Calu3 (cell line): Measurements from ENCODE around the gene ZNF689. TPM values are rescaled to one million over a fixed set of nuclear protein-coding genes. Genes with fewer than 3 reads are reported as not detected.
A peak's percentile ranks its signal among the peaks of the same experiment; 100 is the strongest.

Experiments
- BruUV-seq: library from RNA; stranded (reverse); fragments of 400-500 nt; replicated peaks from 2 replicates; lab custom pipeline; 2021; lab: Mats Ljungman, UMichigan
- CTCF ChIA-PET: fragments of 300-600 bp; sonication (Branson Sonifier 250); formaldehyde crosslinking; loops from one replicate; lab custom pipeline; 2022; ENCODE audit warnings: antibody characterized with exemption; lab: Charles Lee
- DNase-seq: peaks from one replicate; pipeline ENCODE4 v3.0.0; 2022
- H3K27ac Mint-ChIP-seq: one replicate; pipeline ENCODE4 v1.8.0; 2022; ENCODE audit warnings: mixed read lengths; ENCODE audit not compliant: unreplicated experiment
- H3K27me3 Mint-ChIP-seq: one replicate; pipeline ENCODE4 v1.8.0; 2022; ENCODE audit warnings: mixed read lengths; ENCODE audit not compliant: unreplicated experiment
- H3K36me3 Mint-ChIP-seq: one replicate; pipeline ENCODE4 v1.8.0; 2022; ENCODE audit warnings: mild to moderate bottlenecking, moderate library complexity, mixed read lengths; ENCODE audit not compliant: insufficient read depth, unreplicated experiment
- H3K4me1 Mint-ChIP-seq: one replicate; pipeline ENCODE4 v1.8.0; 2022; ENCODE audit warnings: mild to moderate bottlenecking, low read depth, mixed read lengths; ENCODE audit not compliant: unreplicated experiment
- H3K4me3 Mint-ChIP-seq: one replicate; pipeline ENCODE4 v1.8.0; 2022; ENCODE audit warnings: mild to moderate bottlenecking, low read depth, moderate library complexity, mixed read lengths; ENCODE audit not compliant: unreplicated experiment
- H3K9me3 Mint-ChIP-seq: one replicate; pipeline ENCODE4 v1.8.0; 2022; ENCODE audit warnings: low read depth, mixed read lengths; ENCODE audit not compliant: unreplicated experiment
- CTCF ChIP-seq: fragments of 200-600 bp; IDR thresholded peaks from one replicate; pipeline ENCODE4 v1.8.0; 2022; ENCODE audit warnings: antibody characterized with exemption; ENCODE audit not compliant: unreplicated experiment
- intact Hi-C: fragments of 100-400 bp; cut with micrococcal nuclease; formaldehyde crosslinking; loops from one replicate; pipeline ENCODE4 v1.10.0; 2022; ENCODE audit not compliant: unreplicated experiment
- total RNA-seq: library from RNA; stranded (reverse); gene quantifications from 2 replicates; pipeline ENCODE4 v1.2.3, GENCODE V29; 2022

Gene ZNF689
- total RNA-seq, 1 experiment from 2014 or later, result 10.4 TPM

- H3K36me3 Mint-ChIP-seq, result peaks cover 63% of the 10 kb centered on the region
- CTCF ChIA-PET, result interaction anchor here (0.6 kb wide), 1 partner anchor 159 kb away, joined by 5 read pairs; a partner anchor contains a TSS
- H3K9me3 Mint-ChIP-seq, result no peaks in the 10 kb centered on the region
- H3K27me3 Mint-ChIP-seq, result no peaks in the 10 kb centered on the region
- intact Hi-C loops, result loop anchor here (10.0 kb wide), 1 partner anchor 147 kb away; the partner anchor contains the start of gene DCTPP1
- H3K4me1 Mint-ChIP-seq, result no peaks in the 10 kb centered on the region
- no peak for TF ChIP-seq CTCF
- no peak overlapping the region for H3K27ac Mint-ChIP-seq
- BruUV-seq, result no TSS peak
- H3K4me3 Mint-ChIP-seq, result no peak overlapping the region
- DNase-seq, result no peak
Observed at GRCh38 chr16:30581457-30581856, 28.7 kb downstream of the ZNF689 start.

- BruUV-seq, result no TSS peak
- CTCF ChIA-PET, result no interaction called here
- H3K27me3 Mint-ChIP-seq, result no peaks in the 10 kb centered on the region
Observed at GRCh38 chr16:30574678-30575077, 35.5 kb downstream of the ZNF689 start.

GRCh38 chr16:30571445-30572322 is 38.5 kb downstream of the ZNF689 start, which contains the start of gene ZNF688:
Gene ZNF688, minus strand, starts transcription at chr16:30571714. Its CDS starts 85 bp downstream, at chr16:30571629.
- intact Hi-C loops, result loop anchor here (1.0 to 5.0 kb wide), 3 partner anchors 13 to 56 kb away; partner anchors contain the start of genes ZNF764 and ZNF785
- H3K4me1 Mint-ChIP-seq, result peaks cover 38% of the 10 kb centered on the region
- H3K27ac Mint-ChIP-seq, result peak within 1 kb of the TSS; percentile 93
- H3K36me3 Mint-ChIP-seq, result peaks cover 34% of the 10 kb centered on the region
- H3K4me3 Mint-ChIP-seq, result peak within 1 kb of the TSS; percentile 84
- no peaks in the 10 kb centered on the region for H3K9me3 Mint-ChIP-seq
- peak; percentile 95 for DNase-seq
- no peak for TF ChIP-seq CTCF
- no TSS peak for BruUV-seq
- peaks cover under 1% of the 10 kb centered on the region for H3K27me3 Mint-ChIP-seq
- CTCF ChIA-PET, result interaction anchor here (0.5 to 2.6 kb wide), 15 partner anchors 9 to 172 kb away, joined by 3 to 12 read pairs (median 4); partner anchors contain the start of genes DCTPP1, PRR14, ZNF764 and ZNF785

More at GRCh38 chr16:30574678-30575077, 35.5 kb downstream of the ZNF689 start:
- no peak overlapping the region for H3K4me3 Mint-ChIP-seq
- H3K4me1 Mint-ChIP-seq, result peaks cover 27% of the 10 kb centered on the region
- TF ChIP-seq CTCF, result no peak
- DNase-seq, result no peak
- H3K36me3 Mint-ChIP-seq, result peaks cover 41% of the 10 kb centered on the region
- H3K27ac Mint-ChIP-seq, result no peak overlapping the region
- no peaks in the 10 kb centered on the region for H3K9me3 Mint-ChIP-seq
- intact Hi-C loops, result loop anchor here (5.0 kb wide), 1 partner anchor 53 kb away; no protein-coding TSS in a partner anchor

GRCh38 chr16:30570636-30571444 is 39.3 kb downstream of the ZNF689 start:
- Mint-ChIP-seq H3K27me3 (peaks cover 9% of the 10 kb centered on the region), H3K36me3 (peaks cover 29% of the 10 kb centered on the region), H3K4me3 (peak overlapping the region; percentile 84), H3K4me1 (peaks cover 44% of the 10 kb centered on the region), H3K27ac (peak overlapping the region; percentile 93), H3K9me3 (no peaks in the 10 kb centered on the region)
- BruUV-seq, result no TSS peak
- CTCF ChIA-PET, result interaction anchor here (0.5 to 2.6 kb wide), 6 partner anchors 9 to 141 kb away, joined by 3 to 12 read pairs (median 4); partner anchors contain the start of gene DCTPP1
- no peak for TF ChIP-seq CTCF
- intact Hi-C loops, result loop anchor here (1.0 to 5.0 kb wide), 2 partner anchors 13 to 56 kb away; partner anchors contain the start of gene ZNF764
- DNase-seq, result no peak
